Stimulated activated effector memory CD8-positive, alpha-beta T cell treated with anti-CD3 and anti-CD28 coated beads, Interleukin-12 subunit alpha, Interleukin-12 subunit beta, amount 100 ng/mL, for 72 hours (primary cell): ENCODE measurements around the gene PHACTR1.

ENCODE experiments used
- ATAC-seq: fragments of 150-1000 bp; cut with Tn5 transposase; 2 replicates; pipeline ENCODE4 v1.10.0; 2021
- DNase-seq, 2 donors: peaks; one replicate each; pipeline ENCODE4 v3.0.0; 2021 to 2022; ENCODE audit warnings: low spot score in 2 of 2
- H3K27ac Mint-ChIP-seq: one replicate; pipeline ENCODE4 v1.8.0; 2022; ENCODE audit warnings: mild to moderate bottlenecking, mixed read lengths
- H3K36me3 Mint-ChIP-seq: one replicate; pipeline ENCODE4 v1.8.0; 2022; ENCODE audit warnings: mild to moderate bottlenecking, mixed read lengths
- H3K4me1 Mint-ChIP-seq: one replicate; pipeline ENCODE4 v1.8.0; 2022; ENCODE audit warnings: mixed read lengths
- H3K4me3 Mint-ChIP-seq: one replicate; pipeline ENCODE4 v1.8.0; 2022; ENCODE audit warnings: mild to moderate bottlenecking, mixed read lengths
- H3K9me3 Mint-ChIP-seq: one replicate; pipeline ENCODE4 v1.8.0; 2022; ENCODE audit warnings: mixed read lengths

Gene PHACTR1

GRCh38 chr6:13274707-13275434 lies 558.3 kb downstream of the PHACTR1 start:
- Mint-ChIP-seq H3K27ac (no peak overlapping the region), H3K9me3 (no peaks in the 10 kb centered on the region), H3K36me3 (peaks cover 6% of the 10 kb centered on the region), H3K4me3 (peak overlapping the region; percentile 60), H3K4me1 (peaks cover 25% of the 10 kb centered on the region)
- no peak for ATAC-seq
- no peak for DNase-seq

- ATAC-seq (no peak), DNase-seq (no peak)
- H3K4me3 Mint-ChIP-seq, result no peak overlapping the region
- peaks cover 6% of the 10 kb centered on the region for H3K36me3 Mint-ChIP-seq
- no peak overlapping the region for H3K27ac Mint-ChIP-seq
- peaks cover 25% of the 10 kb centered on the region for H3K4me1 Mint-ChIP-seq
- H3K9me3 Mint-ChIP-seq, result no peaks in the 10 kb centered on the region
Observed at GRCh38 chr6:13275435-13275989, 558.9 kb downstream of the PHACTR1 start.

- Mint-ChIP-seq H3K4me3 (no peak overlapping the region), H3K9me3 (no peaks in the 10 kb centered on the region), H3K4me1 (peaks cover 22% of the 10 kb centered on the region), H3K27ac (no peak overlapping the region), H3K36me3 (peaks cover 6% of the 10 kb centered on the region)
- ATAC-seq (no peak), DNase-seq (no peak)
Observed at GRCh38 chr6:13277231-13277630, 560.7 kb downstream of the PHACTR1 start.

GRCh38 chr6:13278164-13278563 lies 561.6 kb downstream of the PHACTR1 start:
- H3K27ac Mint-ChIP-seq, result no peak overlapping the region
- peak; percentile 14 for ATAC-seq
- peaks cover 6% of the 10 kb centered on the region for H3K36me3 Mint-ChIP-seq
- H3K4me1 Mint-ChIP-seq, result peaks cover 19% of the 10 kb centered on the region
- no peaks in the 10 kb centered on the region for H3K9me3 Mint-ChIP-seq
- H3K4me3 Mint-ChIP-seq, result no peak overlapping the region
- DNase-seq, result no peak

GRCh38 chr6:13278991-13279390 lies 562.4 kb downstream of the PHACTR1 start:
- H3K4me3 Mint-ChIP-seq, result no peak overlapping the region
- DNase-seq (no peak), ATAC-seq (no peak)
- no peak overlapping the region for H3K27ac Mint-ChIP-seq
- no peaks in the 10 kb centered on the region for H3K9me3 Mint-ChIP-seq
- H3K36me3 Mint-ChIP-seq, result peaks cover 3% of the 10 kb centered on the region
- H3K4me1 Mint-ChIP-seq, result peaks cover 11% of the 10 kb centered on the region

- no peak for ATAC-seq
- no peaks in the 10 kb centered on the region for H3K9me3 Mint-ChIP-seq
- H3K4me3 Mint-ChIP-seq, result no peak overlapping the region
- no peak overlapping the region for H3K27ac Mint-ChIP-seq
- DNase-seq, result no peak
- H3K4me1 Mint-ChIP-seq, result peaks cover 4% of the 10 kb centered on the region
- H3K36me3 Mint-ChIP-seq, result no peaks in the 10 kb centered on the region
Observed at GRCh38 chr6:13280254-13280653, 563.7 kb downstream of the PHACTR1 start.

GRCh38 chr6:13281686-13282085 lies 565.1 kb downstream of the PHACTR1 start:
- no peaks in the 10 kb centered on the region for H3K9me3 Mint-ChIP-seq

GRCh38 chr6:13282393-13283069 lies 566.0 kb downstream of the PHACTR1 start:
- ATAC-seq (peak; percentile 72), DNase-seq (no peak)
- Mint-ChIP-seq H3K9me3 (no peaks in the 10 kb centered on the region), H3K27ac (no peak overlapping the region), H3K36me3 (no peaks in the 10 kb centered on the region), H3K4me1 (peaks cover 3% of the 10 kb centered on the region), H3K4me3 (no peak overlapping the region)

More at GRCh38 chr6:13281686-13282085, 565.1 kb downstream of the PHACTR1 start:
- H3K36me3 Mint-ChIP-seq, result no peaks in the 10 kb centered on the region
- ATAC-seq, result no peak
- no peak overlapping the region for H3K27ac Mint-ChIP-seq
- H3K4me1 Mint-ChIP-seq, result peaks cover 4% of the 10 kb centered on the region
- no peak overlapping the region for H3K4me3 Mint-ChIP-seq
- no peak for DNase-seq

- Mint-ChIP-seq H3K4me1 (no peaks in the 10 kb centered on the region), H3K9me3 (no peaks in the 10 kb centered on the region), H3K27ac (no peak overlapping the region), H3K4me3 (no peak overlapping the region), H3K36me3 (no peaks in the 10 kb centered on the region)
- ATAC-seq (no peak), DNase-seq (no peak)
Observed at GRCh38 chr6:13283331-13283730, 566.8 kb downstream of the PHACTR1 start.

- no peak for DNase-seq
- Mint-ChIP-seq H3K36me3 (no peaks in the 10 kb centered on the region), H3K27ac (no peak overlapping the region), H3K4me3 (no peak overlapping the region), H3K9me3 (no peaks in the 10 kb centered on the region), H3K4me1 (no peaks in the 10 kb centered on the region)
- no peak for ATAC-seq
Observed at GRCh38 chr6:13284646-13285045, 568.1 kb downstream of the PHACTR1 start.

GRCh38 chr6:13285705-13286104 lies 569.1 kb downstream of the PHACTR1 start:
- no peak for ATAC-seq
- Mint-ChIP-seq H3K4me3 (no peak overlapping the region), H3K9me3 (no peaks in the 10 kb centered on the region), H3K4me1 (no peaks in the 10 kb centered on the region), H3K36me3 (peaks cover 6% of the 10 kb centered on the region), H3K27ac (no peak overlapping the region)
- DNase-seq, result no peak

- ATAC-seq, result no peak
- Mint-ChIP-seq H3K4me3 (no peak overlapping the region), H3K36me3 (peaks cover 6% of the 10 kb centered on the region), H3K27ac (no peak overlapping the region), H3K4me1 (no peaks in the 10 kb centered on the region), H3K9me3 (no peaks in the 10 kb centered on the region)
- DNase-seq, result no peak
Observed at GRCh38 chr6:13286181-13286580, 569.6 kb downstream of the PHACTR1 start.

- Mint-ChIP-seq H3K27ac (no peak overlapping the region), H3K9me3 (no peaks in the 10 kb centered on the region), H3K36me3 (peaks cover 6% of the 10 kb centered on the region), H3K4me3 (no peak overlapping the region), H3K4me1 (no peaks in the 10 kb centered on the region)
- no peak for ATAC-seq
- no peak for DNase-seq
Observed at GRCh38 chr6:13287104-13287503, 570.5 kb downstream of the PHACTR1 start.

- ATAC-seq, result no peak
- no peaks in the 10 kb centered on the region for H3K4me1 Mint-ChIP-seq
- no peaks in the 10 kb centered on the region for H3K9me3 Mint-ChIP-seq
- H3K36me3 Mint-ChIP-seq, result peaks cover 6% of the 10 kb centered on the region
- no peak overlapping the region for H3K27ac Mint-ChIP-seq
- DNase-seq, result no peak
- H3K4me3 Mint-ChIP-seq, result no peak overlapping the region
Observed at GRCh38 chr6:13288481-13288880, 571.9 kb downstream of the PHACTR1 start.

GRCh38 chr6:13288969-13289391 lies 572.4 kb downstream of the PHACTR1 start:
- no peak for DNase-seq
- Mint-ChIP-seq H3K4me1 (no peaks in the 10 kb centered on the region), H3K36me3 (peaks cover 11% of the 10 kb centered on the region)

GRCh38 chr6:13289789-13290318 lies 573.3 kb downstream of the PHACTR1 start:
- H3K36me3 Mint-ChIP-seq, result peaks cover 15% of the 10 kb centered on the region
- no peak for ATAC-seq
- no peaks in the 10 kb centered on the region for H3K4me1 Mint-ChIP-seq
- H3K4me3 Mint-ChIP-seq, result no peak overlapping the region
- no peak overlapping the region for H3K27ac Mint-ChIP-seq
- no peaks in the 10 kb centered on the region for H3K9me3 Mint-ChIP-seq
- DNase-seq, result no peak

More at GRCh38 chr6:13288969-13289391, 572.4 kb downstream of the PHACTR1 start:
- no peaks in the 10 kb centered on the region for H3K9me3 Mint-ChIP-seq
- ATAC-seq, result no peak
- no peak overlapping the region for H3K4me3 Mint-ChIP-seq
- H3K27ac Mint-ChIP-seq, result no peak overlapping the region
